Fibroblast of skin of left biceps (primary cell): ENCODE measurements around the gene CLK1.
"Not testable (repeated sequence)": the region's sequence is repeated elsewhere in the genome, so short reads cannot be mapped to it uniquely, and the experiment has no call there.

Experiments used
- DNase-seq, 2 experiments: peaks; one replicate each; pipeline ENCODE4 v3.0.0-alpha.2; 2013; ENCODE audit warnings: low read depth in 2 of 2

Gene CLK1

DNA sequence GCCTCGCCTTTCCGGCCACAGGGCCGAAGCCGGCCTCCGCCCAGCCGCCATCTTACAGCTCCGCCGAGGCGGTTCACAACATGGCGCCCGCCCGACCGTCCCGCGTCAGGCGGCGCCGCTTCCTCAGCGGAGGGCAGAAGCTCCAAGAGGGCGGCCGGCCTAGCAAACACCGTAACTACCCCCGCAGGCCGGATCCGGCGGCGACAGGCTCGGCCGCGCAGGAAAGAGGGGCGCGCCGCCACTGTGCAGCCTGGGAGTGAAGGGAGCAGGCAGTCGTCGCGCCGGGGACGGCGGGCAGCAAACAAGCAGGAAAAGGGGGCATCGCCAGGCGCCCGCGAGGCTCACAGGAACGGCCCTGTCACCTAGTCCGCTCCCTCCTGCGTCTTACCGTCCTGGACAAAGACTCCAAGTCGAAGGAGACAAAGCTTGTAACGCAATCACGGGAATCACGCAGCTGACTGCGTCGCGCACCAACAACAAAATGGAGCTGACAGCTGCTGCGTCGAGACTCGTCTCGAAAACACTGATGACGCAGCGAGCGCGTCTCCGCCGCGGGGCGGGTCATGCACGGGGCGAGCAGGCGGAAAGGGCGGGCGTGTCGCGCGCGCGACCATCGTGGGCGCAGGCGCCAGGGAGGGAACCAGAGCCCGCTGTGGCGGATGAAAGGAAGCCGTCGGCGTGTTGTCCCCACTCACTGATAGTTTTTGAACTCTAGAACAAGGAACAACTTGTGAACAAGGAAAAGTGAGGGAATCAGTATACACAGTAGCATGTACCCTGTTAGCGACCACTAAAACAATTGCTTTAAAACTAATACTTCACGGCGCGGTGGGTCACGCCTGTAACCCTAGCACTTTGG is at the start of gene CLK1:
Gene CLK1 (minus strand): TSS at position 483 of the 859 bp plus-strand sequence. CDS start 2,796 bp downstream, outside the sequence.
- peak; percentile 71 to 80 for DNase-seq

DNA sequence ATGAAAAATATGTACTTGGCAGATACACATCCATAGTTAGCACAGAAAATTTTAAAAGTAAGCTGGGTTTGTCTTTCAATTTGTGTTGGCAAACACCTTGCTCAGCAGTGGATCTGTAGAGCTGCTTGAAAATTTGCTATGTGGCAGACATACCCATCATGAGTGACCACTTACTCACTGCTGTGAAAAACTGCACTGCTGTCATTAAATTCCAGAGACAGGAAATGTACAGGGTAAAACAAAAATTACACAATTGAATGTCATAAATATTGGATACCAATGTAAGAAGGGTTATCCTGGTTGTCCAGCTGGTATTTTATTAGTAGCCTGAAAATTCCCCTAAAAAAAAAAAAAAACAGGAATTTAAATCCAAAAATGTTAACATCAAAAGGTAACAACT is 49.2 kb upstream of the CLK1 start:
- DNase-seq = peak in 1 of 2 experiments; percentile 16

DNA sequence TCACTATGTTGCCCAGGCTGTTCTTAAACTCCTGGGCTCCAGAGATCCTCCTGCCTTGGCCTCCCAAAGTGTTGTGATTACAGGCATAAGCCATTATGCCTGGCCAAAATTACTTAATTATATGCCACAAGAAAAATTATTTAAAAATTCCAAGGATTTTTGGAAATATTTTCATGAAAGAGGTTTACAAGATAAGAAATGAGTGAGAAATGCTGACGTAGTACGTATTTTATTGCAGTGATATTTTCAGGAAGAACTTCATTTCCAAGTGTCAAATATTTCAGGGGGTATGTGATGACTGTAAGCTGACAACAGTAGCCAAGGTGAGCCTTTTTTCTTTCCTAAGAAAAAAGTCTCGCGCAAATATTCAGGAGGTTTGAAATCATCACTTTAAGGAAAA is 45.5 kb upstream of the CLK1 start:
- no peak for DNase-seq

DNA sequence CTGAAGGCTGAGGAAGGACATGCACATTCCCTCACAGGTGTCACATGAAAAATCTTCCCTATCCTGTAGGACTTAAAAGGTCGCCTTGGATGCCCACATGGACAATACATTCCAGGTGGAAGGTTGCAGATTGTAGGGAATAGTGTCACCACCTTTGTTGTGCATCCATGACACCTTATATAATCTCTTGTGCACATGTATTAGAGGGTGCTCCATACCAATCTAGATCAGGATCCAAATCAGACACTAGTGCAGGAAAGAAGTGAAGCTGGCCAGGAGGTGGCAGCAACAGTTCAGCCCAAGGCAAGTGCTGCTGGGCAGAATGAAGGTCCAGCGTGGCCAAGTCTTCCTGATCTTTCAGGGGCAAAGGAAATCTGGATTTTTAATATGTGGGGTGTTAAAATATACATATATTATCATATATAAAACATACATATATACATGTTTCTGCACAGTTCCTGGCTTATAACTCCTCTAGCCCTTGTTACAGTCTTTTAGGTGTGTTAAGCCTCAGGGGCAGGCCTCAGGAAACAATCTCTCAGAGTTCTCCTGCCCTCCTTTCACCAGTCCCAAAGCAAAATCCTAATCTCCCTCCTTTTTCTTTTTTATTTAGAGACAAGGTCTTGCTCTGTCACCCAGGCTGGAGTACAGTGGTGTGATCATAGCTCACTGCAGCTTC is 41.3 kb upstream of the CLK1 start:
- DNase-seq = peak in 1 of 2 experiments; percentile 10

DNA sequence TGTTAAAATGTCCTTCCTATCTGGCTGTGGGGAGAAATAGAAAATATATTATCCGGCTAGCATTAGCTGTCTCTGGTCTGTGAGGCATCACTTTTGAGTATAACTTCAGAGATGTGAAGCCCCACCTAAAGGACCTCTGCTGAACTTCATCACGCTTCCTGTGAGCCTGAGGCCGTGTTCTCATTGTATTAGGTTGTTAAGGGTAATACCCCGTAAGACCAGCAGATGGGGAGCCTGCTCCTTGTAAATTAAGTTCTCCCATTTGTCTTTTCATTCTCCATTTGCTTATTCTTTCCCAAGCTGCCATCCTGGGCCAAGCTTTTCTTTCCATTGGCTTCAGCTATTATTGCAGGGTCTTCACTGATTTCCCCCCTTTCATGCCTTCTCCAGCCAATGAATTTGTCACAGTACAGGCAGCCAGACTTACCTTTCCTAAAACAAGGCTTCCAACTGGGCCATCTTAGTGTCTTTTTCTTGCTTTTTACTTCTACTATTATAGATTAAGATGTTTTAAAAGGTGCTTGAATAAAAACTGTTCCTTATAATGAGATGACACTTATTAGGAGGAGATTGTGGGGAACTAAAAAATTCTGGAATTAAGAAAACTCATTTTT is 37.1 kb upstream of the CLK1 start:
- DNase-seq = peak; percentile 58 to 68

DNA sequence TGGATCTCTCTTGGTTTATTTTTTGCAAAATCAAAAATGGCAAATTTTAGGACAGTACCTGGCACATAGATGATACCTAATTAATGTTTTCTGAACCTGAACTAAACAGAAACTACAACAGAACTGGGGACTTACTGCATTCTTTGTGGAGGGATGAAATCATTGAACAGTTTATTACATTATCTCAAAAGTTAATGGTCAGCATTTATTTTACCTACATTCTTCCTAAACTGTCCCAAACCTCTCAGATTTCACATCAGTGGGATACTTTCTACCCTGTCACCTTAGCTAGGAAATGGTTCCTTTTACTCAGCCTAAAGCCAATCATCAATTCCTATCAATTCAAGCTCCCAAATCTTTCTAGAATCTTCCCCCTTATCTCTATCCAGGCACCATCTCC is 35.0 kb upstream of the CLK1 start:
- no peak for DNase-seq

DNA sequence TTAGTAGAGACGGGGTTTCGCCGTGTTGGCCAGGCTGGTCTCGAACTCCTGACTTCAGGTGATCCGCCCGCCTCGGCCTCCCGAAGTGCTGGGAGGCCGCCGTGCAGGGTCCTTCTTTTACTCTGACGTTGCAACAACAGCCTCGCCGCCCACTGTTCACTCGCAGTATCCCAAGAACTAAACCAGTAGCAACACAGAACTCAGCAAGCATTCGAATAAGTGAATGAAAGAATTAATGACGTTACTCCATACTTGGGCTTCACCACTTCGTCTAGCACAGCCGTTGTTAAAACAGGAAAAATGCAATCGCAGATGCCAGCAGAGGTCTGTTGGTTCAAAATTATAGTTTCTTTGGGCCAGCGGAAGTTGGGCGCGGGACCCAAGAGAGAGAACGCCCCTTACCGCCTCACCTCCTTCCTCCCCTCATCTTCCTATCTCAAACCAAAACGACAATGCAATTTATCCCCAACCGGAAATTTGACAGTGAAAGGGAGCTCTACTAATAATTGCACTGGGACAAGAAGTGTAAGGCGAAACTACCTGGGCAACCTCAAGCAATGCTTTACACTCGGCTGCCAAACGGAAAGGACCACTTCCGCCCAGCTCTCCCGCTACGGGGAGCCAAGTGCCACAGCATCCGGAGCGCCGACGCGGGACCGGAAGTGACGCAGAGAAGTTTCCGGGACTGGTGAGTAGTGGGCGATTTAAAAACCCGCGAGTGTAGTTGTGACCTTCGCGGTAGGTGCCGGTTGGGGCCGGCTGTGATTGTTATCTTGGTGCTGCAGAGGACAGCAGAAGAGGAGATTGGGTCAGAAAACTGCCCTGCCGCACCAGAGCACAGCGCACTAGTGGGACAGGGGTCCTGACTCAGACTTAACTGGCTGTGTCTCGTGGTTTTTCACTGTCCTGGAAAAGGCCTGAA is 24.5 kb upstream of the CLK1 start, which contains the start of the genes NIF3L1 and PPIL3:
Gene NIF3L1 (plus strand): TSS at position 668 of the 922 bp plus-strand sequence. CDS start 2,573 bp downstream, outside the sequence.
Gene PPIL3 (minus strand): TSS at position 374 of the 922 bp plus-strand sequence. CDS start 1,462 bp downstream, outside the sequence.
- DNase-seq = peak; percentile 94 to 95

DNA sequence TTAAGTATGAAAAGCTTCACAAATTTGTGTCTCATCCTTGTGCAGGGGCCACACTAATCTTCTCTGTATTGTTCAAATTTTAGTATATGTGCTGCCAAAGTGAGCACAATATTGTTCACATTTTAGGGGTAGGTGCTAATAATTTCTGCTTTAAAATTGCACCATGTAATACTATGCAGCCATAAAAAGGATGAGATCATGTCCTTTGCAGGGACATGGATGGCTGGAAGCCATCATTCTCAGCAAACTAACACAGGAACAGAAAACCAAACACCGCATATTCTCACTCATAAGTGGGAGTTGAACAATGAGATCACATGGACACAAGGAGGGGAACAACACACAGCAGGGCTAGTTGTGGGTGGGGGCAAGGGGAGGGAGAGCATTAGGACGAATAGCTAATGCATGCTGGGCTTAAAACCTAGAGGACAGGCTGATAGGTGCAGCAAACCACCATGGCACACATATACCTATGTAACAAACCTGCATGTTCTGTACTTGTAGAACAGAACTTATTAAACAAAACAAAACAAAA is 17.3 kb upstream of the CLK1 start:
- DNase-seq = not testable (repeated sequence)

DNA sequence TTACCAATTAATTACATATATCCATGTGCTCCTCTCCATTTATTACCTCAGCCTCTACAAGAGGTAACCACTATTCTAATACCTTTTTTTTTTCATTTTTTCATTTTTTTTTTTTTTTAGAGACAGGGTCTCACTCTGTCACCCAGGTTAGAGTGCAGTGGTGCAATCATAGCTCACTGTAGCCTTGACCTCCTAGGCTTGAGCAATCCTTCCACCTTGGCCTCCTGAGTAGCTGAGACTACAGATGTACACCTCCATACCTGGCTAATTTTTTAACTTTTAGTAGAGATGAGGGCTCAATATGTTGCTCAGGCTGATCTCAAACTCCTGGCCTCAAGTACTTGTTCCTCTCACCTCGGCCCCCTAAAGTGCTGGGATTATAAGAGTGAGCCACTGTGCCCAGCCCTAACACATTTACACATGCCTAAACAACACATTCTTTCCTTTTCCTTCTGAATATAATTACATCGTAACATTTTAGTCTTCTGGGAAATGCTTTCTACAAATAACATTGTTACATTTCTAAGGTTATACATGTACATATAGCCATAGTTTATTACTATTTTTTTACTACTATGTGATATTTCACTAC is 13.9 kb upstream of the CLK1 start:
- DNase-seq = no peak

DNA sequence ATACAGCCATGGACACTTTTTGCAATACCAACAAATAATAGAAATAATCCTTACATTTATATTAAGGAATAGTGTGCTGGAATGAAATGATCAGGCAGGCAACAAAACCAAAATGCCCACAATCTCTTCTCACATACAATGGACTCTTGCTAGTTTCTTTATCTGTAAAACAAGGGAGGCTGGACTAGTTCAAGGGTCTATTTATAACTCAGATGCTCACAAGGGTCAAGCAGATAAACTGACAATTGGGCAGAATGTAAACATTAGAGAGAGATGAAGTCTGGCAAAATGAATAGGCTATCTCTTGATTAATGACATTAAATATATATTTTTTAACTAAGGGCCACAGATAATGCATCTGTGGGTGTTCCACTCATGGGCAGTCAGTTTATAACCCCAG is 13.0 kb upstream of the CLK1 start:
- DNase-seq = no peak

DNA sequence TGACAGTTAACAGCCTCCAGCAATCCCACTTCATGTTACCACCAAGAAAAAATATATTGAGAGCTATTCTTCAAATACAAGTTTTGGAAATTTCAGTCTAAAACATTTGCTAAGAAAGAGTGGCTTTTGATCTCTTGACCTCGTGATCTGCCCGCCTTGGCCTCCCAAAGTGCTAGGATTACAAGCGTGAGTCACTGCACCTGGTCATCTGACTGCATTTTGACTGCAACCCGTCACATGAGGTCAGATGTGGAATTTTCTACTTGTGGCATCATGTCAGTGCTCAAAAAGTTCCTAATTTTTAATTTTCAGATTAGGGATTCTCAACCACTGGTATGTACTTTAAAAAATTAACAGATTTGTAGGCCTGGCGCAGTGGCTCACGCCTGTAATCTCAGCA is 9.1 kb upstream of the CLK1 start:
- no peak for DNase-seq

DNA sequence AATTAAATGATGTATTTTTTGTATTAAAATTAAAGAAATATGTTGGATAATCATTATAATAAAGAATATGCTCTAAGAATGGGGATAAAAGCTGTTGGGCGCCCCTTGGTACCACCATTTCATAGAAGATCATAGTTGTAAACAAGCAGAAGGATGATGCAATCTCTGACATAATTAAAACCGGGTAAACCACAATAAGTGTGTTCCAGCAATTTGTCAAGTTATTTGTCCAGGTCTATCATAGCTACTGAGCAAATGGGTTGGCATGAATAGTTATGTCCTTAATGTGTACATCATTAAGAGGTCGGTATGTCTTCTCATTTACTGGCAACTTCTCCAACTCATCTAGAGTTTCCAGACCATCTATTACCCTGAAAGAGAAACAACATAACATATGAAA is 6.7 kb upstream of the CLK1 start:
- DNase-seq = no peak

DNA sequence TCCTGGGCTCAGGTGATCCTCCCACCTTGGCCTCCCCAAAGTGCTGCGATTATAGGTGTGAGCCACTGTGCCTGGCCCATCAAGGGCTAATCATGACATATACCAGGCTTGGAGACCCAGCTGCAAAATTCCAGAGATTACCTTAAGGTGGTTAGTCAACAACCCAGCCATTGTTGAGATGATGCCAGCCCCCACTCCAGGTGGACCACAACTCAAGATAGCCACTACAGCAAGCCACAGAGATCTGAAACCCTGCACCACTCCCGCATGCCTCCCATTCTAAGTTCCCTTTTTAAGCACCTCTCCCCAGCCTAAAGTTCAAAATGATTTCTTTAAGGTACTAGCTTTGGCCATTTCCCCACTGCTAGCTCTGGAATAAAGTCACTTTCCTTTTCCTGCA is 4.6 kb upstream of the CLK1 start:
- DNase-seq = no peak

DNA sequence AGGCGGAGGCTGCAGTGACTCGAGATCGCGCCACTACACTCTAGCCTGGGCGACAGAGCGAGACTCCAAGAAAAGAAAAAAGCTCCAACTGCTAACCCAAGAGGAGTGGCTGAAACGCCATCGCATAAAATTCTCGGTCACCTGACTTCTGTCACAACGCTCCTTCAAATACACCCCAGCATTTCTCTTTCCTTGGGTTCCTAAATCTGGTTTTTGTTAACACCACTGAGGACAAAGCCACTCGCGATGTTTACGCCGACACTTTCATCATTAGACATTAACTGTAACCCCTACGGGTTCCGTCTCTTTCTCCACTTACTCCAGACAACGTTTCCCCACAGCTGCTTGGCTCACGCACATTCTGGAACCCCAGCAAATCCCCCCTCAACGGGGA is 679 bp downstream of the CLK1 start:
- no peak for DNase-seq

DNA sequence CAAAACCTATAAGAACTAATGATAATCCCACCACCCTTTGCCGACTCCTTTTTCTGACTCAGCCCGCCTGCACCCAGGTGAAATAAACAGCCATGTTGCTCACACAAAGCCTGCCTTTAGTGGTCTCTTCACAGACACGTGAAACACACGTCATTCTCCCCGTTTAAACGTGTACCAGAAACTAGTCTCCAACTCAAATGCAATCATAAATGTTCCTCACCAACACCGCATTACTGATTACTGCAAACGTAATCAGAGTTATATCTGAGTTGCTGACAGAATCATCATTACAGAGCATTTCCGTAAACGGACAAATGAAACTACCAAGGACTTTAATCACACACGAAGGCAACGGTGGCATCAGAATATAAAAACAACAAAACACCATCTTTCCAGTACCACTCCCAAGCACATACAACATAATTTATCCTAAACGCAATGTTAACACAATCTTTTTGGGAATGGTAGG is 1.9 kb downstream of the CLK1 start:
- no peak for DNase-seq

DNA sequence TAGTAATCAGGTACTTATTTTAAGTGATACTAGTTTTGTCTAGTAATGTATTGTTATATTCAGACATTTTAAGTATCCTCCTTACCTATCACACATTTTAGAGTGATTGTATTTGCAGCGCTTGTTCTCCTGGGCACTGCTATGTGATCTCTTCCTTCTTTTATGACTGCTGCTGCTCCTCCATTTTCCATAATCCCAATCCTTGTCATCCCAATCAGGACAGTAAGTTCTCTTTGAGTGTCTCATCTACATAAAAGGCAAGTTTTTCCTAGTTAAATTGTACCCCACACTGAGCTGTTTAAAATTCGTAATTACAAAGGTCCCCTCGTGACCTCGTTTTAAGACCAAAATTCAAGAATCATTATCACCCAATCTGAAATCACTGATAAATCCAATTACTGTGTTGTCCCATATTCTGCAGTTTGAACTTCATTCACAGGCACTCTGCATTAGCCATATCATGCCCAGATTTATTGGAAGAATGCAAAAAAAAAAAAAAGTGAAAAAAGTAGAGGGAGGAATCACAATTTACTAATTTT is 2.8 kb downstream of the CLK1 start:
- DNase-seq = no peak

DNA sequence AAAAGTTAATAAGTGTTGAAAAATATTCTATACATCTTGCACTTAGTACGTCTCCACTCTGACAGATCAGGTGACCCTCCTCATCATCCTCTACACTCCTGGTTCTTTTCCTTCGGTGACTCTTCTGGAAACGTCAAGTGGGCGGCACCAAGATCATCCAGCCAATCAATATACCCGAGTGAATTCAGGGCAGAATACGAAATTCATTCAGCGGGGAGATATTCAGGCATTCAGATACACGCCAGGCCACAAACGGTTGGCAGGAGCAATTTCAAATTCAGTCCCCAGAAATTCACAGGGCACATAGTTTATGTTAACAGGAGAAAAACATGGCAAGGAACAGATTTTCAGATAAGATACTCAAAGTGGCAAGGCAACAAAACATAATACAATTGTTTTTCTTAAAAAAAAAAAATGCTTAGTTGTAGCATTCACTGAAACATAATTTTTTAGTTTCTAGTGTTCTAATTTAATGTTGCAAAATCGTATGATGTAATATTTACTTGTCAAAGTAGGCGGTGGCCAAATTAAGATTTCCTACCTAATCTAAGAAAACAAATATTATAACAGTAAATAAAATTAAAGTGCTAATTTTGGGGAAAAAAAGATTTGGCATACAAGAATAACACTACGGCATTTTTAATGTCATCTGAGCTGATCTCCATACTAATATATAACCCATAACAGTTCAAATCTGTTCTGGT is 4.2 kb downstream of the CLK1 start:
- no peak for DNase-seq

DNA sequence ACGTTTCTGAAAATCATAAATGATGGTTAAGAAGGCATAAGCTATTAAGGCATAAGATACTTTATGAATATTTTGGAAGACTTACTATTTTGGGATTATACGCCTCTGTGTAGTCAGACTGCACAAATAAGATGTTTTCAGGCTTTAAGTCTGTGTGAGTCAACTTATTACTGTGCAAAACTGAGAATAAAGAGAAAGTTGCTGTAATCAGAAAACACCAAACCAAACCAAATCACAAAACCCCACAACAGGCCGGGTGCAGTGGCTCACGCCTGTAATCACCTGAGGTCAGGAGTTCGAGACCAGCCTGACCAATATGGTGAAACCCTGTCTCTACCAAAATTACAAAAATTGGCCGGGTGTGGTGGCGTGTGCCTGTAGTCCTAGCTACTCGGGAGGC is 7.7 kb downstream of the CLK1 start:
- DNase-seq = no peak

DNA sequence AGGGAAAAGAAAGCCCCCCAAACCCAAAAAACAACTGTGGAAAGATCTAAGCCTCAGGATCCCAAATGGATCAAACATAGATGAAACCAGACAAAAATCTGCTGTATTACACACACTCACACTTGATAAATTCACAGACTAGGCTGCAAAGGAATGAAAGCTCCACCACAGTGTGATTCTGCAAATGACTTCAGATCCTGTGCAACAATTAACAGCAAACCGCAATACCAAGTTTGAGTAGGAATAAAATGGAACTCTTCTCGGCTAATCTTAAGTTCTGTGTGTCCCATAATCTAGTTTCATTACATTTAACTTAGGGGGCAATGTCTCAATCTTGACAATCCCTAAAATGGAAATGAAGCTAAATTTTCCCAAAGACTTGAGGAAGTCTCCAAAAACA is 11.9 kb downstream of the CLK1 start:
- DNase-seq = no peak
